ENCODE results near the gene ITGB2.

ITGB2 gene

GRCh38 chr21:44897326-44898010 lies 23.2 kb downstream of the ITGB2 start:
- no peak for DNase-seq (ENCODE audit: low read depth)

- no peak for DNase-seq (ENCODE audit: low read depth)
These were observed 24.0 kb downstream of the ITGB2 start for GRCh38 chr21:44896561-44897286.

- no peak for DNase-seq (ENCODE audit: low read depth)
These were observed 24.8 kb downstream of the ITGB2 start for GRCh38 chr21:44895859-44896258.

GRCh38 chr21:44894687-44895302 lies 25.9 kb downstream of the ITGB2 start:
- no peak for DNase-seq (ENCODE audit: low read depth)

- DNase-seq (ENCODE audit: low read depth) = no peak
These were observed 26.6 kb downstream of the ITGB2 start for GRCh38 chr21:44893948-44894656.

GRCh38 chr21:44893278-44893556 lies 27.5 kb downstream of the ITGB2 start:
- DNase-seq (ENCODE audit: low read depth) = no peak

- no peak for DNase-seq (ENCODE audit: low read depth)
These were observed 28.0 kb downstream of the ITGB2 start for GRCh38 chr21:44892536-44893277.

- DNase-seq (ENCODE audit: low read depth) = no peak
These were observed 28.6 kb downstream of the ITGB2 start for GRCh38 chr21:44892095-44892494.

GRCh38 chr21:44891631-44892031 lies 29.1 kb downstream of the ITGB2 start:
- no peak for DNase-seq (ENCODE audit: low read depth)

GRCh38 chr21:44890961-44891541 lies 29.6 kb downstream of the ITGB2 start:
- DNase-seq (ENCODE audit: low read depth) = no peak

- no peak for DNase-seq (ENCODE audit: low read depth)
These were observed 30.3 kb downstream of the ITGB2 start for GRCh38 chr21:44890338-44890931.

- DNase-seq (ENCODE audit: low read depth) = no peak
These were observed 30.9 kb downstream of the ITGB2 start for GRCh38 chr21:44889625-44890337.

GRCh38 chr21:44888581-44889550 lies 31.8 kb downstream of the ITGB2 start:
- DNase-seq (ENCODE audit: low read depth) = no peak

- DNase-seq (ENCODE audit: low read depth) = no peak
These were observed 32.7 kb downstream of the ITGB2 start for GRCh38 chr21:44887807-44888580.

GRCh38 chr21:44887126-44887806 lies 33.4 kb downstream of the ITGB2 start:
- DNase-seq (ENCODE audit: low read depth) = no peak

- DNase-seq (ENCODE audit: low read depth) = no peak
These were observed 34.3 kb downstream of the ITGB2 start for GRCh38 chr21:44886113-44887075.

- no peak for DNase-seq (ENCODE audit: low read depth)
These were observed 35.1 kb downstream of the ITGB2 start for GRCh38 chr21:44885615-44886014.
